GM19043 (cell line): ENCODE measurements around the gene PRDM5.

Source experiments
- ATAC-seq: cut with Tn5 transposase; IDR thresholded peaks from one replicate; pipeline ENCODE4 v1.9.1; 2021; ENCODE audit warnings: low read depth; ENCODE audit not compliant: unreplicated experiment

The PRDM5 gene

GRCh38 chr4:120916937-120917336 lies 5.6 kb downstream of the PRDM5 start:
- no peak for ATAC-seq

GRCh38 chr4:120915336-120915735 lies 7.2 kb downstream of the PRDM5 start:
- no peak for ATAC-seq

DNA sequence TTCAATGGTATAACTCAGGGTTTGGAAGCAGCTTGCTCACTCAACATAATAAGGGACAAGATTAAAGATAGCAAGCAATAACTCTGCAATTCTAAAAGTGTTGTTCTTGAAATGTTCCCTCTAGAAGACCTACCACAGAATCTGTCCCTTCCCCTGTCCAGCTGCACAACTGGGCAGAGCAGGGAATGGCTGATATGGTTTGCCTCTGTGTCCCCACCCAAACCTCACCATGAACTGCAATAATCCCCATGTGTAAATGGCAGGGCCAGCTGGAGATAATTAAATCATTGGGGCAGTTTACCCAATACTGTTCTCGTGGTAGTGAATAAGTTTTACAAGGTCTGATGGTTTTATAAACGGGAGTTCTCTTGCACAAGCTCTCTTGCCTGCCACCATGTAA lies 19.1 kb downstream of the PRDM5 start:
- ATAC-seq = no peak

- no peak for ATAC-seq
These were observed 19.6 kb downstream of the PRDM5 start for GRCh38 chr4:120902925-120903324.

- no peak for ATAC-seq
These were observed 20.8 kb downstream of the PRDM5 start for GRCh38 chr4:120901731-120902130.

- ATAC-seq = no peak
These were observed 24.4 kb downstream of the PRDM5 start for GRCh38 chr4:120897981-120898719.

DNA sequence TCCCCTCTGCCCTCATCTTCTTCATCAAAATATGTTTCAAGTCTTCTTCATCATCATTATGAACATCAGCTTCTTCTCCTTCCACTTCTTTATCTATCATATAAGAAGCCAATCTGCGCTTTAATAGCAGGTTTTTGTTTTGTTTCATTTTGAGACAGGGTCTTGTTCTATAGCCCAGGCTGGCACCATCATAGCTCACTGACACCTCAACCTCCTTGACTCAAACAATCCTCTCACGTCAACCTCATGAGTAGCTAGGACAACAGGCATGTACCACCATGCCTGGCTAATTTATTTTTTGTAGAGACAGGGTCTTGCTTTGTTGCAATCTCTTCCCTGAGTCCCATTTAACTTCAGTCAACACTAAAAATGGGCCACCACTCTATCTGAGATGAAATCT lies 27.0 kb downstream of the PRDM5 start:
- no peak for ATAC-seq

DNA sequence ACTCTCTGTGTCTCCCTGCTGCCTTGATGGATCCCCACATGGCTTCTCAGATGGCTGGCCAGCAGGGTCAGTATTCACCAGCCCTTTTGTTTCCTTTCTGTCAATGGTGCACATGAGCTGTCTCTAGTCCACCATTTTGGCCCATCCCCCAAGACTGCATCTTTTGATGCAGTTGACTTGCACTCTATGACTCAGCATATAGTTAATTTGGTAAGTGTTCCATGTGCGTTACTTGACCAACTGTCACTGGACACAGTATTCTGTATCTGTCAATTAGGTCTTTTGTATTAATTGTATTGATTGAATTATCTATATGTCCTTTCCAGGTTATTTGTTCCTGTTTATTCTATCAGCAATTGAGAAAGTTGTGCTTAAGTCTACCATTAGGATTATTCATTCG lies 29.2 kb downstream of the PRDM5 start:
- no peak for ATAC-seq

- no peak for ATAC-seq
These were observed 36.3 kb downstream of the PRDM5 start for GRCh38 chr4:120886191-120886590.

- no peak for ATAC-seq
These were observed 40.7 kb downstream of the PRDM5 start for GRCh38 chr4:120881846-120882245.

GRCh38 chr4:120881351-120881750 lies 41.2 kb downstream of the PRDM5 start:
- no peak for ATAC-seq

- no peak for ATAC-seq
These were observed 45.5 kb downstream of the PRDM5 start for GRCh38 chr4:120877021-120877420.

- ATAC-seq = no peak
These were observed 47.4 kb downstream of the PRDM5 start for GRCh38 chr4:120874792-120875774.

- ATAC-seq = no peak
These were observed 49.0 kb downstream of the PRDM5 start for GRCh38 chr4:120873554-120873953.

GRCh38 chr4:120871173-120871572 lies 51.4 kb downstream of the PRDM5 start:
- ATAC-seq = no peak

GRCh38 chr4:120870279-120870673 lies 52.2 kb downstream of the PRDM5 start:
- no peak for ATAC-seq

- ATAC-seq = no peak
These were observed 52.8 kb downstream of the PRDM5 start for GRCh38 chr4:120869613-120870278.

DNA sequence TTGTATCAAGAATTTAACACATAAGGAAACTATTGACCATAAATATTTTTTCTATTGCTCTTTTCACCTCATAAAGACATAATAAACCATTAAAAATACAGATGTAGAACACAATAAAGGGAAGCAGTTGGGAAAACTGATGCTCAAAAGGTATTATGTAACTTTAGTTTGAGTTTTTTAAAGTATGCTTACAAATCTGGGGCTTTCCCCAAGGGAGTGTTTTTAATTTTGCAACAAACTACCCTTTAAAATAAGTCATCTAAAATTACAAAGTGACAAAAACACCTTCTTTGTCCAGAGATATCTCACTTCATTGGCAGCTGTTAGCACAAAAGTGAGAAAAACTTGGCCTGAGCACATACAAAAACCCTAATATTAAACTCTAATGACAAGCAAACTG lies 55.0 kb downstream of the PRDM5 start:
- ATAC-seq = no peak

- ATAC-seq = peak; percentile 39
These were observed 56.5 kb downstream of the PRDM5 start for GRCh38 chr4:120865985-120866384.

GRCh38 chr4:120864969-120865368 lies 57.6 kb downstream of the PRDM5 start:
- no peak for ATAC-seq

- ATAC-seq = no peak
These were observed 60.1 kb downstream of the PRDM5 start for GRCh38 chr4:120862432-120862831.
